Chondrocyte (in vitro differentiated cells): ENCODE data around the gene PLEKHA5. TPM values are rescaled to one million over a fixed set of nuclear protein-coding genes. Genes with fewer than 3 reads are reported as not detected.

Source experiments
- DNase-seq: peaks from one replicate; pipeline ENCODE4 v3.0.0; 2021; ENCODE audit warnings: mixed read lengths, low spot score
- H3K27ac Mint-ChIP-seq: one replicate; pipeline ENCODE4 v1.8.0; 2021; ENCODE audit warnings: mild to moderate bottlenecking, moderate library complexity, mixed read lengths; ENCODE audit not compliant: unreplicated experiment
- H3K27me3 Mint-ChIP-seq: 2 replicates; pipeline ENCODE4 v1.8.0; 2021; ENCODE audit warnings: low read depth, mixed read lengths
- H3K36me3 Mint-ChIP-seq: 2 replicates; pipeline ENCODE4 v1.8.0; 2021; ENCODE audit warnings: low read depth, mixed read lengths
- H3K4me1 Mint-ChIP-seq: 2 replicates; pipeline ENCODE4 v1.8.0; 2021; ENCODE audit warnings: low read depth, mild to moderate bottlenecking, mixed read lengths
- H3K4me3 Mint-ChIP-seq: one replicate; pipeline ENCODE4 v1.8.0; 2021; ENCODE audit warnings: mild to moderate bottlenecking, moderate library complexity, mixed read lengths; ENCODE audit not compliant: unreplicated experiment
- H3K9me3 Mint-ChIP-seq: 2 replicates; pipeline ENCODE4 v1.8.0; 2021; ENCODE audit warnings: low read depth, mixed read lengths
- CTCF ChIP-seq: fragments of 200-600 bp; sonication (generic); IDR thresholded peaks from 2 replicates; pipeline ENCODE4 v1.5.0; 2021; ENCODE audit warnings: antibody characterized with exemption, mild to moderate bottlenecking, moderate library complexity
- long read RNA-seq: library from polyadenylated mRNA; stranded (forward); transcript quantifications from one replicate; pipeline ENCODE4 v2.0.0, GENCODE V29; 2021
- total RNA-seq: library from RNA; stranded (reverse); gene quantifications from 3 replicates; pipeline ENCODE4 v1.2.1, GENCODE V29; 2021

The PLEKHA5 gene
- total RNA-seq = 8.6 to 14.6 TPM (median 8.9 TPM) in 3 replicates
- long read RNA-seq, full-length matches to known transcripts = 14 of 19 reads
- long read RNA-seq, partial matches to known transcripts = 1 of 19 reads
- long read RNA-seq, other reads (novel, unspliced or antisense) = 4 of 19 reads

DNA sequence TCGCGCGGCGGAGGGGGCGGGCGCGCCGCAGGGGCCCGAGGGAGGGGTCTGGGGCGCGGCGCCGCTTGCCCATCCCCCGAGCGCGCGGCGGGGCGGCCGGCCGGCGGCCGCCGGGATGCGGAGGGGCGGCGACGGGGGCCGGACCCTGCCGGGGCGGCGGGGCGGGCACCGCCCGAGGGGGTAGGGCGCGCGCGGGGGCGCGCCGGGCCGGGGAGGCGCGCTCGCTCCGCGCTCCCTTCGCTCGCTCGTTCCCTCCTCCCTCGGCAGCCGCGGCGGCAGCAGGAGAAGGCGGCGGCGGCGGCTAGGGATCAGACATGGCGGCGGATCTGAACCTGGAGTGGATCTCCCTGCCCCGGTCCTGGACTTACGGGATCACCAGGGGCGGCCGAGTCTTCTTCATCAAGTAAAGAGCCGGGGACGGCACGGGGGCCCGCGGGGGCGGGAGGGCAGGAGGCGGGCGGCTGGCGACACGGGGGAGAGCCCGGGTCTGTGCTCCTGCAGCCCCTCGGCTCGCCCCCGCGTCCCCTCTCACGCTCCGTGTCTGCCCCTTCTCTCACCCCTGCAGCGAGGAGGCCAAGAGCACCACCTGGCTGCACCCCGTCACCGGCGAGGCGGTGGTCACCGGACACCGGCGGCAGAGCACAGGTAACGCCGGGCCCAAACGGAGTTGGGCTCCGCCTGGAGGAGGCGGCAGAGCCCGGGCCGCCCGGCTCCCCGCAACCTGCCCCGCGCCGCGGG is at the start of gene PLEKHA5:
TSS of gene PLEKHA5 (plus strand) at position 248 of the 738 bp plus-strand sequence. CDS start at position 315, 67 bp downstream.
- peaks cover 6% of the 10 kb centered on the region for H3K36me3 Mint-ChIP-seq
- peaks cover 14% of the 10 kb centered on the region for H3K4me1 Mint-ChIP-seq
- TF ChIP-seq CTCF = peak; percentile 61
- peak within 1 kb of the TSS; percentile 84 for H3K27ac Mint-ChIP-seq
- H3K27me3 Mint-ChIP-seq = no peaks in the 10 kb centered on the region
- H3K4me3 Mint-ChIP-seq = peak within 1 kb of the TSS; percentile 91
- peaks cover 17% of the 10 kb centered on the region for H3K9me3 Mint-ChIP-seq
- DNase-seq = peak; percentile 91

- H3K9me3 Mint-ChIP-seq = peaks cover 11% of the 10 kb centered on the region
- H3K4me3 Mint-ChIP-seq = no peak overlapping the region
- no peaks in the 10 kb centered on the region for H3K4me1 Mint-ChIP-seq
- no peaks in the 10 kb centered on the region for H3K27me3 Mint-ChIP-seq
- TF ChIP-seq CTCF = no peak
- DNase-seq = no peak
- H3K27ac Mint-ChIP-seq = no peak overlapping the region
- peaks cover 2% of the 10 kb centered on the region for H3K36me3 Mint-ChIP-seq
Observed at GRCh38 chr12:19080918-19081317, 48.6 kb upstream of the PLEKHA5 start.

DNA sequence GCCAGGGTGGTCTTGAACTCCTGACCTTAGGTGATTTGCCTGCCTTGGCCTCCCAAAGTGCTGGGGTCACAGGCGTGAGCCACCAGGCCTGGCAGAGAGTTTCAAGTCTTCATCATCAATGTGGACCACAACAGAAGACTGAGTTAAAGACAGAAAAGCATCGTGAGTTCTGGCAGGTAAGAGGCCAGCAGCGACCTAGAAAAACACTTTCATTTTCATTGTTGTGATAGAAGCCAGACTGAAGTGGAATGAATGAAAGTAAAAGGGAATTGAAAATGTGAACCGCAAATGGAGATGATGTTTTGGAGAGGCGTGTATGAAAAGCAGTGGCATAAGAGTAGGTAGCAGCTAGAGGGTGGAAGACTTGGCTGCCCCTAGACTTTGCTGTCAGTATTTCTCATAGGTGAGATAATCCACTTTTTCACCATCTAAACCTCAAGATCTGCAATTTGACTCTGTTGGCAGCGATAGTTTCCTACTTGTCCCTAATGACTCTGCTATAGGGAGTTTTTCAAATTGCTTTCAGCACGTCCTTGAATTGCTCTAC is 47.1 kb upstream of the PLEKHA5 start:
- Mint-ChIP-seq H3K4me1 (no peaks in the 10 kb centered on the region), H3K36me3 (peaks cover 2% of the 10 kb centered on the region), H3K27me3 (no peaks in the 10 kb centered on the region), H3K4me3 (no peak overlapping the region), H3K9me3 (peaks cover 11% of the 10 kb centered on the region), H3K27ac (no peak overlapping the region)
- DNase-seq = no peak
- TF ChIP-seq CTCF = no peak

DNA sequence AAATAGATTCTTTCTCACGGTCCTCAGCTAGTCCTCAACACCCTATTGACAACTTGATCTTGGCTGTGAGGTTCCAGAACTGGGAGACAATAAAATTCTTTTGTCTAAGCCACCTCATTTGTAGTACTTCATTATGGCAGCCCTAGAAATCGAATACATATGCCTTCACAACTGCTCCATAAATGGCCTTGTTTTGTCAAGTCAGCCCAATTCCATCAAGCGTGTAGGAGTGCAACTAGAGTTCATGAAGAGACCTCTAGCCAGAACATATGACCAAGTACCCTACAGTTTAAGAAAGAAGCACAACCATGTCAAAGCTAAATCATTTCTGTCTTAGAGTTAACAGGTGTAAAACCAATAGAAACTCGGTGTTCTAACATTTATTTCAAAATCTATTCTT is 45.0 kb upstream of the PLEKHA5 start:
- H3K27me3 Mint-ChIP-seq = no peaks in the 10 kb centered on the region
- H3K4me3 Mint-ChIP-seq = no peak overlapping the region

More for the DNA sequence above, 45.0 kb upstream of the PLEKHA5 start:
- H3K9me3 Mint-ChIP-seq = peaks cover 11% of the 10 kb centered on the region
- DNase-seq = no peak
- H3K27ac Mint-ChIP-seq = no peak overlapping the region
- H3K36me3 Mint-ChIP-seq = peaks cover 2% of the 10 kb centered on the region
- no peak for TF ChIP-seq CTCF
- H3K4me1 Mint-ChIP-seq = no peaks in the 10 kb centered on the region
